ENCODE data around the gene CELF1.

CELF1 gene

DNA sequence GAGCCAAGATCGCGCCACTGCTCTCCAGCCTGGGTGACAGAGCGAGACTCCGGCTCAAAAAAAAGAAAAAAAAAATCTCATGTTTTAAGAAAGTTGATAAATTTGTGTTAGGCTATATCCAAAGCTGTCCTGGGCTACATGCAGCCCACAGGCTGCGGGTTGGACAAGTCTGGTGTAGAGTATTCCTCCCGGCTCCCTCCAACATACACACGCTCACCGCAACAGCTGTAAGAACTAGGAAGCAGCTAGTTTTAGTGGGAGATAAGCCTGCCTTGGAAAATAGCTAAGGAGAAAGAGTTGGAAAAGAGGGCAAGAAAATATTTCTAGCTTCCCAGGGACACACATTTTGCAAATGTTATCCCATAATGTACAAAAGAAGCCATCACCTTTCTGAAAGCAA lies 46.6 kb downstream of the CELF1 start:
- Histone ChIP-seq H3K27ac (ENCODE audit: low read length) (no peak overlapping the region), H4K20me1 (ENCODE audit: insufficient read depth, low read length) (peaks cover 16% of the 10 kb centered on the region), H3F3A (ENCODE audit: insufficient read depth, low read length) (peaks cover 7% of the 10 kb centered on the region; the same call in 1 of the 2 replicates), H3K9ac (ENCODE audit: low read length) (no peak overlapping the region), H3K79me2 (ENCODE audit: low read length) (peaks cover 99% of the 10 kb centered on the region), H3K36me3 (replicated peaks; ENCODE audit: insufficient read depth, low read length) (no peaks in the 10 kb centered on the region), H3K4me3 (ENCODE audit: low read length) (no peak overlapping the region), H3K4me2 (ENCODE audit: low read depth, low read length) (no peak overlapping the region), H3K4me1 (ENCODE audit: low read length) (peaks cover 6% of the 10 kb centered on the region; the same call in 1 of the 2 replicates), H3K9me2 (replicated peaks; ENCODE audit: insufficient read depth, low read length) (no peaks in the 10 kb centered on the region), H3K27me3 (replicated peaks; ENCODE audit: insufficient read depth, low read length) (no peaks in the 10 kb centered on the region), H3K9me3 (replicated peaks; ENCODE audit: insufficient read depth, low read length) (no peaks in the 10 kb centered on the region), H2AFZ (ENCODE audit: low read length) (no peak overlapping the region)
- TF ChIP-seq EZH2phosphoT487 (IDR thresholded peaks at IDR 0.05; ENCODE audit: low read length) (no peak), EZH2 (optimal IDR thresholded peaks at IDR 0.05; ENCODE audit: low read depth, low read length) (no peak), CTCF (IDR thresholded peaks at IDR 0.05; ENCODE audit: low read length) (no peak)
- no peak for DNase-seq

- Histone ChIP-seq H3K9me2 (replicated peaks; ENCODE audit: insufficient read depth, low read length) (no peaks in the 10 kb centered on the region), H3F3A (ENCODE audit: insufficient read depth, low read length) (peaks cover 1% of the 10 kb centered on the region; the same call in 1 of the 2 replicates), H3K9ac (ENCODE audit: low read length) (no peak overlapping the region), H4K20me1 (ENCODE audit: insufficient read depth, low read length) (peaks cover 12% of the 10 kb centered on the region), H3K4me3 (ENCODE audit: low read length) (no peak overlapping the region), H3K4me1 (ENCODE audit: low read length) (peaks cover 2% of the 10 kb centered on the region), H3K79me2 (ENCODE audit: low read length) (peaks cover 99% of the 10 kb centered on the region), H3K9me3 (replicated peaks; ENCODE audit: insufficient read depth, low read length) (no peaks in the 10 kb centered on the region), H3K36me3 (replicated peaks; ENCODE audit: insufficient read depth, low read length) (no peaks in the 10 kb centered on the region), H3K27ac (ENCODE audit: low read length) (no peak overlapping the region), H2AFZ (ENCODE audit: low read length) (no peak overlapping the region), H3K4me2 (ENCODE audit: low read depth, low read length) (no peak overlapping the region), H3K27me3 (replicated peaks; ENCODE audit: insufficient read depth, low read length) (no peaks in the 10 kb centered on the region)
- DNase-seq = no peak
- TF ChIP-seq CTCF (IDR thresholded peaks at IDR 0.05; ENCODE audit: low read length) (no peak), EZH2phosphoT487 (IDR thresholded peaks at IDR 0.05; ENCODE audit: low read length) (no peak), EZH2 (optimal IDR thresholded peaks at IDR 0.05; ENCODE audit: low read depth, low read length) (no peak)
Observed at GRCh38 chr11:47504910-47505309, 48.0 kb downstream of the CELF1 start.

- no peaks in the 10 kb centered on the region for H3K9me2 ChIP-seq (replicated peaks; ENCODE audit: insufficient read depth, low read length)
- H3K27ac ChIP-seq (ENCODE audit: low read length) = no peak overlapping the region
- H3F3A ChIP-seq (ENCODE audit: insufficient read depth, low read length) = no peaks in the 10 kb centered on the region
- no peak overlapping the region for H3K4me2 ChIP-seq (ENCODE audit: low read depth, low read length)
- H3K4me3 ChIP-seq (ENCODE audit: low read length) = no peak overlapping the region
- H3K9ac ChIP-seq (ENCODE audit: low read length) = no peak overlapping the region
- peaks cover 99% of the 10 kb centered on the region for H3K79me2 ChIP-seq (ENCODE audit: low read length)
- H3K36me3 ChIP-seq (replicated peaks; ENCODE audit: insufficient read depth, low read length) = no peaks in the 10 kb centered on the region
- H3K27me3 ChIP-seq (replicated peaks; ENCODE audit: insufficient read depth, low read length) = no peaks in the 10 kb centered on the region
- no peak overlapping the region for H2AFZ ChIP-seq (ENCODE audit: low read length)
- H4K20me1 ChIP-seq (ENCODE audit: insufficient read depth, low read length) = peaks cover 12% of the 10 kb centered on the region
- no peaks in the 10 kb centered on the region for H3K9me3 ChIP-seq (replicated peaks; ENCODE audit: insufficient read depth, low read length)
- DNase-seq = no peak
- TF ChIP-seq CTCF (IDR thresholded peaks at IDR 0.05; ENCODE audit: low read length) (no peak), EZH2 (optimal IDR thresholded peaks at IDR 0.05; ENCODE audit: low read depth, low read length) (no peak), EZH2phosphoT487 (IDR thresholded peaks at IDR 0.05; ENCODE audit: low read length) (no peak)
- no peaks in the 10 kb centered on the region; the same call in 1 of the 2 replicates for H3K4me1 ChIP-seq (ENCODE audit: low read length)
Observed at GRCh38 chr11:47503227-47503626, 49.7 kb downstream of the CELF1 start.

Data from MM.1S (cell line).